NCI-H1436 treated with DMSO at 0.1 percent for 48 hours (cell line): ENCODE results near the gene UGT1A5.

Experiments used
- DNase-seq: peaks from one replicate; lab custom pipeline; 2025; lab: John Stamatoyannopoulos, UW

Gene UGT1A5

DNA sequence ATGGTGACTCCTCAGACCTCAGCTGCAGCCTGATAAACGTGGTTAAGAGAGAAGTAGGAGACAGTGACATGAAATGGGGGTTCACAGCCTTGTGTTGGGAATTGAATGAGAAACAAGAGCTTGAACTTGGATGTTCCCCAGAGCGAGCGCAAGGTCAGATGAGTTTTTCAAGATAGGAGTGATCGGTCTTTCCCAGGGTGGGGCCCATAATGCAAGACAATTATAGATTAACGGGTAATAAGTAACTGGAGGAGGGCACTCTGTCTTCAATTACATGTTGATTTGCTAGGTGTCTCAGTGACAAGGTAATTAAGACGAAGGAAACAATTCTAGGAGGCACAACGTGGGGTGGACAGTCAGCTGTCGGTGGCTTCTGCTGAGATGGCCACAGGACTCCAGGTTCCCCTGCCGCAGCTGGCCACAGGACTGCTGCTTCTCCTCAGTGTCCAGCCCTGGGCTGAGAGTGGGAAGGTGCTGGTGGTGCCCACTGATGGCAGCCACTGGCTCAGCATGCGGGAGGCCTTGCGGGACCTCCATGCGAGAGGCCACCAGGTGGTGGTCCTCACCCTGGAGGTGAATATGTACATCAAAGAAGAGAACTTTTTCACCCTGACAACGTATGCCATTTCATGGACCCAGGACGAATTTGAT, at the start of gene UGT1A5:
Gene UGT1A5, plus strand, starts transcription at position 297 of the 651 bp plus-strand sequence. Its CDS starts 85 bp downstream, at position 382.
- DNase-seq: no peak

- no peak for DNase-seq
Observed at GRCh38 chr2:233663911-233664310, 48.8 kb upstream of the UGT1A5 start.

GRCh38 chr2:233668605-233669260, 44.0 kb upstream of the UGT1A5 start:
- DNase-seq: no peak

- DNase-seq: no peak
Observed at GRCh38 chr2:233671290-233672161, 41.2 kb upstream of the UGT1A5 start, which contains the start of gene UGT1A9. UGT1A9 (plus strand) TSS chr2:233671898; CDS start chr2:233671935, 37 bp downstream.

- no peak for DNase-seq
Observed at GRCh38 chr2:233672886-233673285, 39.8 kb upstream of the UGT1A5 start.

GRCh38 chr2:233673896-233674295, 38.8 kb upstream of the UGT1A5 start:
- no peak for DNase-seq

GRCh38 chr2:233674314-233674713, 38.4 kb upstream of the UGT1A5 start:
- no peak for DNase-seq

DNA sequence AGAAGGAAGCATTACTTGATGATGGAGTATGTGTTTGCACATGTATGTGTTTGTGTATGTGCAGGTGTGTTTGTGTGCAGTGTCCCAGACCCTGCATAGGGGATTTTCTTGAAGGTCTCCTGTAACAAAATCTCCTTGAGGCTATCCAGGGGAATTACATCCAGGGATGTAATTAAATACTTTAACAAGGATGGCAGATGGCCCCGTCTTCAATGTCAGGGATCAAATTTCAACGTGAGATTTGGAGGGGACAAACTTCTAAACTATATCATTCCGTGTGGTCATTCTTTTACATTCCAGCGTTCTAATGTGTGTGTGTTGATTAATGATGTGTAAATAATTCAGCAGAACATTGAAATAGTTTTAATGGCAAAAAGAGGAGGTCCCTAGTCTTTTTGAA, 37.7 kb upstream of the UGT1A5 start:
- DNase-seq: no peak

- no peak for DNase-seq
Observed at GRCh38 chr2:233676046-233676445, 36.7 kb upstream of the UGT1A5 start.

GRCh38 chr2:233679196-233679595, 33.5 kb upstream of the UGT1A5 start:
- no peak for DNase-seq

DNA sequence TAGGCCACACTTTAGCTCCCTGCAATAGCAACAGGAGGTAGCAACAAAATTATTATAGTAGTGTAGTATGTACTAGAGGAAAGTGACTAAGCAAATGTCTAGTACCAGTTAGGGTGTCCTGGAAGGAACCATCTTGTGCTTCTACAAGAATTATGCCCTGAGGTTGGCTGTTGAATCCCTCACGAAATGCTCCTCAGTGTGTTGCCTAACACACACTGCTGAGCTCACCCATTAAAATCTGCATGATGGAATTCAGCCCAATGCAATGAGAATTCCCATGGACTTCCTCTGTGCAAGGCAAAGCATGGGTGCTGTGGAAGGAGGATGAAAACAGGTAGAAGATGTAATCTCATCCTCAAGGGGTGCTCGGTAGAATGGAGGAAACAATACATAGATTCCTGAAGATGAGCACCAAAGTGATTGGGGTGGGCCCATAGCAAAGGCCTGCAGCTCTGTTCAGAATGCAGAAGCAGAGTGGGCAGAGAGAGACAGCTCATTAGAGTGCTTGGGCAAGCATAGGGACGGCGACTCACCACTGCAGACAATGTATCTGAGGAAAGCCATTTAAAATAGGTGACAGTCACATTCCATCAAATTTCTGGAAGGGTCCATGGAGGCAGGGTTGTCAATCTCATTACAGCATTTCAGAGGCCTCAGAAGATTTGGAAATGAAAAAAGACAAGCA, 32.2 kb upstream of the UGT1A5 start:
- DNase-seq: no peak

- no peak for DNase-seq
Observed at GRCh38 chr2:233681521-233682099, 31.1 kb upstream of the UGT1A5 start, which contains the start of gene UGT1A7. UGT1A7 (plus strand) TSS chr2:233681901; CDS start chr2:233681938, 37 bp downstream.

DNA sequence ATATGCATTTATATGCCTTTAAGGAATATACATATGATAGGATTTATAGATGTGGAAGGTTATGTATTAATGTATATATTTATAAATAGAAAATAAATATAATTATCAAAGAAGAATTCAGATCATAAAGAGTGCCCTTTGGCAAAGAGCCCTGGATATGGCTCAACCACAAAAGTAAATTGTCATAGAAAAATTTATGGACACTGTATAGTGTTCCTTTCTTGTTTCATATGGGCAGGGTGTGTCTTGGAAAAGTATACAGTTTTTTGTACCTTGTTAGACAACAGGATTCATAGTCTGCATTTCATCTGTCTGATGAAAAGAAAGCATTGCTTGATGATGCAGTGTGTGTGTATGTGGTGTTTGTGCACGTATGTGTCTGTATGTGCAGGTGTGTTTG, 28.1 kb upstream of the UGT1A5 start:
- no peak for DNase-seq

GRCh38 chr2:233686928-233687327, 25.8 kb upstream of the UGT1A5 start:
- DNase-seq: no peak

- no peak for DNase-seq
Observed at GRCh38 chr2:233688341-233688740, 24.4 kb upstream of the UGT1A5 start.

GRCh38 chr2:233689031-233689430, 23.7 kb upstream of the UGT1A5 start:
- no peak for DNase-seq

DNA sequence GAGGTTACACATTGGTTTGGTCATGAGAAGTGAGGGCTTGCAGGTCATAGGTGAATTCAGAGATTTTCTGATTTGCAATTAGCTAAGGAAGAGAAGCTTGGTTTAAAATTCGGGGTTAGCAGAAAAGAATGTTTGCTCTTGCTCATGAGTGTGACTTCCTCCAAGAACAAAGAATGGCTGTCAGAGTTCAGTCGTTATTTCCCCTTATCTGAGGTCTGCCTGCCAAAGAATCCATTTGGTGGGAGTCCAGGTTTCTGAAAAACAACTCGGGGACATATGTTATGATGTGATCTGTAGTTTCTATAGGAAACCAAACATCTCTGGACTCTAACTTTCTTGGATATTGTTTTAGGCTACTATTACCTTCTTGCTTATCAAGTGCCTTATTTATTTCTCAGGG, 23.2 kb upstream of the UGT1A5 start:
- DNase-seq: no peak

- DNase-seq: no peak
Observed at GRCh38 chr2:233690444-233690843, 22.3 kb upstream of the UGT1A5 start.

GRCh38 chr2:233691443-233692433, 21.0 kb upstream of the UGT1A5 start:
- DNase-seq: no peak

DNA sequence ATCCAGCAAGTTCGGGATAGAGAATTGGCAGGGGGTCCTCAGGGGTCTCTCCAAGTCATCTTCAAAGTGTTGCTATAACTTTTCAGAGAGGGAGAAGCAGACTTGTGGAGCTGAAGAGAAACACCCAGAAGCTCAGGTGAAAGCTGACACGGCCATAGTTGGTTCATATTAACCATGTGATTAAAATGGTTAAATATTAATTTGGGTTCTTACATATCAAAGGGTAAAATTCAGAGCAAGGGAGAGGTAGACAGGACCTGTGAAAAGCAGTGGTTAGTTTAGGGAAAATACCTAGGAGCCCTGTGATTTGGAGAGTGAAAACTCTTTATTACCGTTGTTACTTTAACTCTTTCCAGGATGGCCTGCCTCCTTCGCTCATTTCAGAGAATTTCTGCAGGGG, 20.1 kb upstream of the UGT1A5 start, which contains the start of gene UGT1A6:
Gene UGT1A6, plus strand, starts transcription at position 243 of the 400 bp plus-strand sequence. Its CDS starts 115 bp downstream, at position 358.
- DNase-seq: no peak
